Body of pancreas (tissue), 4 donors: Measurements from ENCODE around the gene GPC1. TPM values are rescaled to one million over a fixed set of nuclear protein-coding genes. Genes with fewer than 3 reads are reported as not detected.
"Not testable (repeated sequence)": the region's sequence is repeated elsewhere in the genome, so short reads cannot be mapped to it uniquely, and the experiment has no call there.

ENCODE experiments used
- ATAC-seq: fragments of 150-250 bp; one replicate; pipeline ENCODE4 v1.9.1; 2016
- DNase-seq, 4 donors: peaks; one replicate each; pipeline ENCODE4 v3.0.0-alpha.2; 2019
- H3K27ac ChIP-seq, 4 donors: fragments of 200-600 bp; sonication (generic); 1 replicate in 3 of 4; 2 replicates in 1 of 4; pipeline versions ENCODE4 v1.5.1 to v1.6.1; 2016 to 2019; ENCODE audit warnings: mild to moderate bottlenecking in 1 of 4, mixed read lengths in 1 of 4, moderate library complexity in 1 of 4
- H3K27me3 ChIP-seq, 2 donors: fragments of 200-600 bp; sonication (generic); one replicate each; pipeline ENCODE4 v1.6.0; 2016; ENCODE audit warnings: mild to moderate bottlenecking in 1 of 2
- H3K36me3 ChIP-seq, 2 donors: fragments of 200-600 bp; sonication (generic); replicated peaks in 1 of 2; 2 replicates each; pipeline ENCODE4 v1.5.1; 2016; ENCODE audit warnings: low read depth in 2 of 2; ENCODE audit not compliant: insufficient read depth in 1 of 2
- H3K4me1 ChIP-seq: fragments of 200-600 bp; sonication (generic); one replicate; pipeline ENCODE4 v1.6.0; 2016
- H3K4me3 ChIP-seq, 2 donors: fragments of 200-600 bp; sonication (generic); 1 replicate in 1 of 2; 2 replicates in 1 of 2; pipeline ENCODE4 v1.5.1; 2016 to 2019
- H3K9me3 ChIP-seq, 3 donors: fragments of 200-600 bp; sonication (generic); 1 replicate in 2 of 3; 2 replicates in 1 of 3; pipeline ENCODE4 v1.5.1; 2016
- POLR2A ChIP-seq, 3 donors: fragments of 450-650 bp; IDR thresholded peaks; one replicate each; pipeline ENCODE4 v1.6.1; 2016; ENCODE audit warnings: antibody characterized with exemption in 3 of 3, mild to moderate bottlenecking in 2 of 3
- WGBS, 2 donors: methylation state at CpG; one replicate each; pipeline ENCODE4 v1.1.5; 2017; 5-methylcytosine and 5-hydroxymethylcytosine counted together
- intact Hi-C: fragments of 100-400 bp; cut with DNase I; formaldehyde crosslinking; loops from one replicate; pipeline ENCODE4 v1.15.1; 2023
- total RNA-seq, 2 donors: library from RNA; depleted of rRNA; stranded (reverse); fragments of >200 nt; gene quantifications; one replicate each; pipeline ENCODE4 v1.1.0, GENCODE V29; 2016
- TF ChIP-seq, protein P1 (sequence below), 7 experiments: fragments of 450-650 bp in 4 of 7; fragments of 200-600 bp in 3 of 7; sonication (generic) in 3 of 7; IDR thresholded peaks; one replicate each; pipeline ENCODE4 v1.5.1; 2016 to 2019; ENCODE audit warnings: antibody characterized with exemption in 7 of 7

Gene GPC1, protein sequence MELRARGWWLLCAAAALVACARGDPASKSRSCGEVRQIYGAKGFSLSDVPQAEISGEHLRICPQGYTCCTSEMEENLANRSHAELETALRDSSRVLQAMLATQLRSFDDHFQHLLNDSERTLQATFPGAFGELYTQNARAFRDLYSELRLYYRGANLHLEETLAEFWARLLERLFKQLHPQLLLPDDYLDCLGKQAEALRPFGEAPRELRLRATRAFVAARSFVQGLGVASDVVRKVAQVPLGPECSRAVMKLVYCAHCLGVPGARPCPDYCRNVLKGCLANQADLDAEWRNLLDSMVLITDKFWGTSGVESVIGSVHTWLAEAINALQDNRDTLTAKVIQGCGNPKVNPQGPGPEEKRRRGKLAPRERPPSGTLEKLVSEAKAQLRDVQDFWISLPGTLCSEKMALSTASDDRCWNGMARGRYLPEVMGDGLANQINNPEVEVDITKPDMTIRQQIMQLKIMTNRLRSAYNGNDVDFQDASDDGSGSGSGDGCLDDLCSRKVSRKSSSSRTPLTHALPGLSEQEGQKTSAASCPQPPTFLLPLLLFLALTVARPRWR
- total RNA-seq = 10 to 100 TPM; 23.3 to 30.7 TPM

DNA sequence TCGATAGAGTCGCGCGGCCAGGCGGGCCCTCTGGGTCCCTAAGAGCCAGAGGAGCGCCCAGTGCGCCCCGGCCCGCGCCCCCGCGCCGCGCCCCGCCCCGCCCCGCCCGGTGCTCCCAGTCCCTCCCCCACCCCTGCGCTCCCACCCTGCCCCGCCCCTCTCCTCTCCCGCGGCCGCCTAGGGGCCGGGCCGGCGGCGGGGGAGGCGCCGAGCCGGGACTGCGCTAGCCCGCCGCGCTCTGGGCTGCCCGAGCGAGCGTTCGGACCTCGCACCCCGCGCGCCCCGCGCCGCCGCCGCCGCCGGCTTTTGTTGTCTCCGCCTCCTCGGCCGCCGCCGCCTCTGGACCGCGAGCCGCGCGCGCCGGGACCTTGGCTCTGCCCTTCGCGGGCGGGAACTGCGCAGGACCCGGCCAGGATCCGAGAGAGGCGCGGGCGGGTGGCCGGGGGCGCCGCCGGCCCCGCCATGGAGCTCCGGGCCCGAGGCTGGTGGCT, at the start of gene GPC1:
TSS of gene GPC1 (plus strand) at position 207 of the 491 bp plus-strand sequence. CDS start at position 463, 256 bp downstream.
- Histone ChIP-seq H3K27me3 (no peaks in the 10 kb centered on the region), H3K4me1 (peaks cover 40% of the 10 kb centered on the region), H3K27ac (peak within 1 kb of the TSS; percentile 79 to 90 (median 86)), H3K9me3 (no peaks in the 10 kb centered on the region), H3K4me3 (peak within 1 kb of the TSS; percentile 41 to 52), H3K36me3 (no peaks in the 10 kb centered on the region)
- ATAC-seq (peak; percentile 85), DNase-seq (peak; percentile 76 to 84 (median 78))
- intact Hi-C loops = no loop called here
- 1% methylated on average over 33 of the region's 77 CpGs; no CpG with 5 or more reads in 1 of the 2 donors for WGBS, 2 donors
- peak in 1 of 3 donors; percentile 21 for TF ChIP-seq POLR2A (IDR thresholded peaks at IDR 0.05)
- TF ChIP-seq, protein P1, sequence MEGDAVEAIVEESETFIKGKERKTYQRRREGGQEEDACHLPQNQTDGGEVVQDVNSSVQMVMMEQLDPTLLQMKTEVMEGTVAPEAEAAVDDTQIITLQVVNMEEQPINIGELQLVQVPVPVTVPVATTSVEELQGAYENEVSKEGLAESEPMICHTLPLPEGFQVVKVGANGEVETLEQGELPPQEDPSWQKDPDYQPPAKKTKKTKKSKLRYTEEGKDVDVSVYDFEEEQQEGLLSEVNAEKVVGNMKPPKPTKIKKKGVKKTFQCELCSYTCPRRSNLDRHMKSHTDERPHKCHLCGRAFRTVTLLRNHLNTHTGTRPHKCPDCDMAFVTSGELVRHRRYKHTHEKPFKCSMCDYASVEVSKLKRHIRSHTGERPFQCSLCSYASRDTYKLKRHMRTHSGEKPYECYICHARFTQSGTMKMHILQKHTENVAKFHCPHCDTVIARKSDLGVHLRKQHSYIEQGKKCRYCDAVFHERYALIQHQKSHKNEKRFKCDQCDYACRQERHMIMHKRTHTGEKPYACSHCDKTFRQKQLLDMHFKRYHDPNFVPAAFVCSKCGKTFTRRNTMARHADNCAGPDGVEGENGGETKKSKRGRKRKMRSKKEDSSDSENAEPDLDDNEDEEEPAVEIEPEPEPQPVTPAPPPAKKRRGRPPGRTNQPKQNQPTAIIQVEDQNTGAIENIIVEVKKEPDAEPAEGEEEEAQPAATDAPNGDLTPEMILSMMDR (IDR thresholded peaks at IDR 0.05) = peak in 1 of 7 experiments; percentile 13

DNA sequence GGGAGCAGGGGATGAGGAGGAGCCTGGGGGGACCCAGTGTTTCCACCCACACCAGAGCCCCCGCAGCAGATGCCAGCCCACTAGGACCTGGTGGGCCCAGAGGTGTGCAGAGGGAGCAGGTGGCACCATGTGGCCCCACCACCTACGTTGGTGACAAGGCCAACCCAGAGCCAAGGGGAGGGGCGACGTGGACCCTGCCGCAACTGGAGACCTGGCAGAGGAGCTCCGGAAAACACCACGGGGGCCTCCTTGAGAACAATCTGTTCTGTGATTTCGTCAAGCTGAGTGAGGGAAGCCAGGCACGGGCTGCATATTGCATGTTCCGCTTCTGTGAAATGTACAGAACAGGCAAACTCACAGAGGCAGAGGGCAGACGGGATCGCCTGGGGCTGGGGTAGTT, 49.1 kb upstream of the GPC1 start:
- peak in 1 of 4 donors; percentile 7 for DNase-seq
- 81 to 85% methylated on average over 11 to 12 of the region's 12 CpGs for WGBS, 2 donors
- TF ChIP-seq, protein P1 (IDR thresholded peaks at IDR 0.05) = no peak
- no peak for TF ChIP-seq POLR2A (IDR thresholded peaks at IDR 0.05)
- Histone ChIP-seq H3K4me1 (no peaks in the 10 kb centered on the region), H3K27ac (no peak overlapping the region), H3K27me3 (no peaks in the 10 kb centered on the region), H3K9me3 (no peaks in the 10 kb centered on the region), H3K36me3 (no peaks in the 10 kb centered on the region), H3K4me3 (no peak overlapping the region)
- no peak for ATAC-seq
- intact Hi-C loops = no loop called here

DNA sequence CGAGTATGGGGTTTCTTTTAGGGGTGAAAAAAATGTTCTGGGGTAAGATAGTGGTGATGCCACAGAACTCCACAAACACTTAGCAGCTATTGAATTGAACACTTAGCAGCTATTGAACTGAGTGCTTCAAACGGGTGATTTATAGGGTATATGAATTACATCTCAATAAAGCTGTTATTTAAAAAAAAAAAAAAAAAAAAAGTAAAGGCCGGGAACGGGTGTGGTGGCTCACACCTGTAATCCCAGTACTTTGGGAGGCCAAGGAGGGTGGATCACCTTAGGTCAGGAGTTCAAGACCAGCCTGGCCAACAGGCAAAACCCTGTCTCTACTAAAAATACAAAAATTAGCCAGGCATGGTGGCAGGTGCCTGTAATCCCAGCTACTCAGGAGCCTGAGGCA, 48.7 kb upstream of the GPC1 start:
- DNase-seq, H3K4me1 ChIP-seq, H3K4me3 ChIP-seq, ATAC-seq, H3K9me3 ChIP-seq, H3K27me3 ChIP-seq, H3K27ac ChIP-seq, H3K36me3 ChIP-seq, intact Hi-C loops: not testable (repeated sequence)
- WGBS, 2 donors = 75 to 81% methylated on average over 4 of the region's 4 CpGs

DNA sequence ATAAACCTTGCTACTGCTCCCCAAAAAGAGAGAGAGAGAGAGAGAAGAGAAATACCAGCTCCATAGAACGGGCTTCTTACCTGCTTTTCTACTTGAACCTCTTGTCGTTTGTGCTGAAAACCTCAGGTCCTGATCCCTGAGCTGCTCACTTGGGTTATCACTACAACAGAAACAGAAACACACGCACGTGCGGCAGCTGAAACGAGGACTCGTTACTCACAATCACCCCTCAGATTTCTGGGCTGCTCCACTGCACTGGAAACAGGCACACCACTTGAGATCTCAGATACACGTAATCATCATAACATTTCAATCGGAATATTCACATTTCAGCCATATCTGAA, 48.2 kb upstream of the GPC1 start:
- no peak for TF ChIP-seq POLR2A (IDR thresholded peaks at IDR 0.05)
- TF ChIP-seq, protein P1 (IDR thresholded peaks at IDR 0.05) = no peak
- no peaks in the 10 kb centered on the region for H3K4me1 ChIP-seq
- H3K4me3 ChIP-seq = no peak overlapping the region
- ATAC-seq = no peak
- no peaks in the 10 kb centered on the region for H3K9me3 ChIP-seq
- DNase-seq = no peak
- no peak overlapping the region for H3K27ac ChIP-seq
- H3K36me3 ChIP-seq = no peaks in the 10 kb centered on the region
- intact Hi-C loops = no loop called here
- WGBS, 2 donors = 72 to 75% methylated on average over 9 of the region's 9 CpGs
- no peaks in the 10 kb centered on the region for H3K27me3 ChIP-seq

DNA sequence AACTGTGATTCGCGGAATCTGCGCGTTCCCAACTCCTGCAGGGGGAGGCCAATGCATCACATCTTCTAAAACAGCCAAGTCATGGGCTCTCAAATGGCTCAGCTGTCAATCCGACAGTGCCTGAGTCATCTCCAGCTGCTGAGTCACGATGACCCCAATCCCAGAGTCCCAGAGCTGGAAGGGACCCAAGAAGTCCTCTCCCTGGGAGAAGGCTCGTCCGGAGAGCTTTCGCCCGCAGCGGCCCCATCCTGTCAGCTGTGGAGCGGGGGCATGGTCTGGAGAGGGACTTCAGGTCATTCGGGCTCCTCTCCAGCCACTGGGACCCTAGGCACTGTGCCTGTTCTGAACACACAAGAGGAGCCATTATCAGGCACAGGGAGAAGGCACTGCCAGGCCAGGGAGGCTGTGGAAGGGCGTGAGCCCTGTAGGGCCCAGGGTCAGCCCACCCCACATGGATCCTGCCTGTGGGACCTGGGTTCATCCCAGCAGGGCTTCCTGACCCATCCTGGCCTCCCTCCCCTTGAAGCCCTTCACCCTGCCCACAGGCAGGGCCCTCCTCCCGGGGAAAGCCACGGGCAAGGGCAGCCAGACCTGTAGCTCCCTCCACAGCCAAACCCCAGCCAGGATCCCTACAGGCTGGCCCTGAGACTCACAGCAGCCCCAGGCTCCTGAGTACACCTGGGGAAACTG, 47.6 kb upstream of the GPC1 start:
- intact Hi-C loops = no loop called here
- no peaks in the 10 kb centered on the region for H3K36me3 ChIP-seq
- H3K27me3 ChIP-seq = no peaks in the 10 kb centered on the region
- H3K27ac ChIP-seq = no peak overlapping the region
- no peak for TF ChIP-seq POLR2A (IDR thresholded peaks at IDR 0.05)
- TF ChIP-seq, protein P1 (IDR thresholded peaks at IDR 0.05) = no peak
- peak; percentile 41 for ATAC-seq
- 90% methylated on average over 6 to 16 of the region's 16 CpGs for WGBS, 2 donors
- peak; percentile 26 to 49 (median 28) for DNase-seq
- no peaks in the 10 kb centered on the region for H3K9me3 ChIP-seq
- no peaks in the 10 kb centered on the region for H3K4me1 ChIP-seq
- no peak overlapping the region for H3K4me3 ChIP-seq
